Stimulated activated naive CD4-positive, alpha-beta T cell (primary cell): ENCODE data around the gene GREB1.

ENCODE experiments used
- DNase-seq, 6 experiments: peaks; one replicate each; lab custom pipeline; 2025; lab: John Stamatoyannopoulos, UW

GREB1 gene

DNA sequence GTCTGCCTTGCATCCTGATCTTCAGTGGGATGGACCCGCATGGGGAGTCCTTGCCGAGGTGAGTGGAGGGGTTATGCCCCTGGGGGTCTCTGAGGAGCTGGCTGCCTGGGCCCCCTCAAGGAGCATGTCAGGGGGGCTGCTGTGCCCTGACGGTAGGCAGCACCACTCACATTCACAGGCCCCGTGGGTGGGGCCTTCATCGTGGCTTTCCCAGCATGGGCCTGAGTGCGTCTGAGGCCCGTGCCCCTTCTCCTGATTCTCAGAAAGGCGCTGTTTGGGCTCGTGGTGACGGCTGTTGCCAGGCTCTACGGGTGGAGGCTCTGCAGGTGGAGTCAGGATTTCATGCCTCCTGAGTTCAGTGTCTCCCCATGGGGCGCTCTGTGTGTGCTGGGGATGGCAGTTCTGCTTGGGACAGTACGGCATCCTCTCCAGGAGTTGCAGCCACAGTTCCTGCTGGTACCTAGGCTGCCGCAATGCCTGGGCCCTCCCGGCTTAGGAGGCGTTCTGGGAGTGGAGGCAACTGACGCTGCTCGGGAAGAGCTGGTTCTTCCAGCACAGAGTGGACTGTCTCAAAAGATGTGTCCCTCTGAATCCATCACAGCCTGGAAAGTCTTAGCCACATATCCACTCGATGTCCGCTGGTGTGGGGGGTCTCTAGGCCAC is 78.8 kb downstream of the GREB1 start:
- DNase-seq = no peak

DNA sequence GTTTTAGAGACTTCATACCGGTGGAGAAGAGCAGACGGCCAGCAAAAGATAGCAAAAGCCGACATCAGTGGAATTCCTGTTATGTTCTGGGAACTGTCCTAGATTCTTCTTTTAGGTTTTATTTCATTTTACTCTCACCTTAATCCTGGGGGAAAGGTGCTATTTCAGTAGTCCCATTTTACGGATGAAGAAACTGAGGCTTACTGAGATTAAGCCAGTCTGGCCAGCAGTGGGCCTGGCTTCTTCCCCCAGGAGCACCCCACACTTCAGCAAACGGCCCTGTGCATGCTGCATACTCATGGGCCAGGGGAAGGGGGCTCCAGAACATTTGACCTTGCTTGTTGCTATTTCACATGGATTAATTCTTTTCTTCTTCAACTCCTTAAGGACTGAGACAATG is 79.5 kb downstream of the GREB1 start:
- DNase-seq = no peak

DNA sequence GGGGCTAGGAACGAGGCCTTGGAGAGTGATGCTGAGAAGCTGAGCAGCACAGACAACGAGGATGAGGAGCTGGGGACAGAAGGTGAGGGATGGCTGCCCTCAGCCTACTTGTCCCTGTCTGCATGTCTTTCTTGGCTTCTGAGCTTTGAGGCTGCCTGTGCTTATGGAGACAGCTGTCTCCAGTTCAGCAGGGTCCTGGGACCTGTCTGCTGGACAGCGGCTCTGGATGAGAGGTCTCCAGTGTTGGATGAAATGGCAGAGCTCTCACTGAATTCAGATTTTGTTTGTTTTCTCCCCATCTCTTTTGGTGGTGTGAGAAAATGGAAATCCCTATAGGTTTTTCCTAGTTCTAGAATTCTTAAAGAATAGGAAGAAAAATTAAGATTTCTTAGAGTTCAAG is 81.4 kb downstream of the GREB1 start:
- DNase-seq = no peak

DNA sequence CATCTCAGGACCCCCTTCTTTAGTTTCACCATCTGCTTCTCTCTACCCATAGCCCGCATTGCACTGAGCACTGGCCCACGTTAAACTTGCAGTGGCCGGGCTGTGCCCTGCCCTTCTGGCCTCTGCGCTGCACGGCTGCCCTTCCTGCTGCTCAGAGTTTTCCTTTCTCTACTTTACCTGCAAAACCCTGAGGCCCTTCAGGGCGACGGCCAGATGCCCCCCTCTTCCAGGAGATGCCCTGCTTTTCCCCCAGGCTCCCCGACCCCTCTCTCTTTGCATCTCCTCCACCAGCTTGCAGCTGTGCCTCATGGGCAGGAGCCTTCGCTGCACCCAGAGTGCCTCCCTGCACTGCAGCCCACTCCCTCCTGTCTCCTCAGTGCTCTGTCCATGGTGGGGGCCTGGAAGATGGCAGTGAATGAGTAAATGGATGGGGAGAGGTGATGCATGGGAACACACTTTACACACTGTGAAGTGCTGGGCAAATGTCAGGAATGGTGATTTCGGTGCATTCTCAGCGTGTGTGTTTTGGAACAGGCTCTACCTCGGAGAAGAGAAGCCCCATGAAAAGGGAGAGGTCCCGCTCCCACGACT is 82.3 kb downstream of the GREB1 start:
- no peak for DNase-seq

DNA sequence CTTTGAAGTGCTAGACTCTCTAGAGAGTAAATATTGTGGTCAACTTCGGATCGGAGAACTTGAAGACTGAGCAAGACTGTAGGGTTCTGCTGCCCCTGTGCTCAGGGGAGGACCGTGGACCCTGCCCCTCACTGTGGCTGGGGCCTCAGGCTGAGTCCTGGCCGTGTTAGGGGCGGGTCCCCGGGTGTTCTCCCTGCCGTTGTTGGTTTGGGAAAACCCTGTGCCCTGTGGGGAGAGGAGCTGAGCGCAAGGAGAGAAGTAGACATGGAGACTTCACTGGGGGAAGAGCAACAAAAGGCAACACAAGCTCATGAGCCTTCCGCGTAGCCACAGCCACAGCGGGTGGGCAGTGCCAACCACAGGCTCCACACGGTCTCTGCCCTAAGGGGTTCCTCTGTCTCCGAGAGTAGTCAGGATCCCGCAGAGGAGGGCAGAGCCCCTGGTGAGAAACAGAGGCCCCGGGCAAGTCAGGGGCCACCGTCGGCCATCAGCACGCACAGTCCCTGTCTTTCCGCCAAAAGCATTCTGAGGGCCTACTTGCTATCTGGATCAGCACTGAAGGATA is 83.1 kb downstream of the GREB1 start:
- no peak for DNase-seq

DNA sequence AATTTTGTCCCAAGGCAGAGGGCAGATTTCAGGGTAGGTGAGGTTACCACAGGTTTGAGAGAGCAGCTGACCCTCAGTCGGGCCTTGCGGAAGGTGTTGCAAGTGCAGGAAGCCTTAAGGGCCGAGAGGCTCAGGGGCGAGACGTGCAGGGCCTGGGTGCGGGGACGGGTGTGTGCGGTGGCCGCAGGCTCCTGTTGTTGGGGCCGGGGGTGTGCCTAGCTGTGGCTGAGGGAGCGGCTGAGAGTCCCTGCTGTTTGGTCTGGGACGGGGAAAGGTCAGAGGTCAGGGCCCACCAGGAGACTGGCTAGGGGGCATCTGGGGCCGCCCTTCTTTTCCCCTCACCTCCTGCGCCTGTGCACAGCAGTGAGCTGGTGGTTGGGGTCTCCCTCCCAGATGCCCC is 83.7 kb downstream of the GREB1 start:
- DNase-seq = no peak

DNA sequence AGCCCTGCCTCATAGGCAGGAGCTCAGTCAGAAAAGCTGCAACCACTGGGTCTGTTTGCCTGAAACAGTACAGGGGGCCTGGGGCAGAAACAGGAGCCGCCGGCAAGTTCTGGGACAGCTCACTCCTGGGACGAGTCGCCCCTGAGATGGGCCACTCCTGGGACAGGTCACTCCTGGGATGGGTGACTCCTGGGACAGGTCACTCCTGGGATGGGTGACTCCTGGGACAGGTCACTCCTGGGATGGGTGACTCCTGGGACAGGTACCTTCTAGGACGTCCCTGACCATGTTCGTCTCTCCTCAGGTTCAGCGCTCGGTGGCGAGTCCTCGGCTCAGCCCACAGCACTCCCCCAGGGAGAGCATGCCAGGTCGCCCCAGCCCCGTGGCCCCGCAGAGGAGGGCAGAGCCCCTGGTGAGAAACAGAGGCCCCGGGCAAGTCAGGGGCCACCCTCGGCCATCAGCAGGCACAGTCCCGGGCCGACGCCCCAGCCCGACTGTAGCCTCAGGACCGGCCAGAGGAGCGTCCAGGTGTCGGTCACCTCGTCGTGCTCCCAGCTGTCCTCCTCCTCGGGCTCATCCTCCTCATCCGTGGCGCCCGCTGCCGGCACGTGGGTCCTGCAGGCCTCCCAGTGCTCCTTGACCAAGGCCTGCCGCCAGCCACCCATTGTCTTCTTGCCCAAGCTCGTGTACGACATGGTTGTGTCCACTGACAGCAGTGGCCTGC is 84.3 kb downstream of the GREB1 start:
- DNase-seq = no peak

DNA sequence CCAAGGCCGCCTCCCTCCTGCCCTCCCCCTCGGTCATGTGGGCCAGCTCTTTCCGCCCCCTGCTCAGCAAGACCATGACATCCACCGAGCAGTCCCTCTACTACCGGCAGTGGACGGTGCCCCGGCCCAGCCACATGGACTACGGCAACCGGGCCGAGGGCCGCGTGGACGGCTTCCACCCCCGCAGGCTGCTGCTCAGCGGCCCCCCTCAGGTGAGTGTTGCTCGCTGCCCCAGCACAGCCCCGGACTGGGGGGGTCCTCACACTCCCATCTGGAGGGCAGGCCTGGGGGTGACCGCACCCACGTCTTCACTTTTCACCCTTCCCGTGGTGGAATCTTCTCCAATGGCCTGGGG is 84.8 kb downstream of the GREB1 start:
- DNase-seq = no peak

DNA sequence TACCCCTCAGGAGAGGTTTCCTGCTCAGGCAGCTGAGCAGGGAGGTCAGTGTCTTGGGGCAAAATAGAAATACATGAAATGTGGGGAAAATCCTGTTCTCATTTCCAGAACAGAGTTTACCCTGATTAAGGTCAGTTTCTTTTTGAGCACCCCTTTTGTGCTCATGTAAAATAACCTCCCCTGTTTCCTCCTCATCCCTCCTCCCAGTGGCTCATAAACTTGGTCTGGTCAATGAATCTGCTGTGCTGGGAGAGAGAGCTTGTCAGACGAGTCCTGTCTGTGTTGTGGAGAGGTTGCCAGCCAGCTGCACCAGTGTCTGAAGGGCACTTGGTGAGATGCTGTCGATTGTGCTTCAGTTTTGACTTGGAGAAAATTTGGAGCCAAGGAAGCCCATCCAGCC is 87.6 kb downstream of the GREB1 start:
- DNase-seq = no peak

DNA sequence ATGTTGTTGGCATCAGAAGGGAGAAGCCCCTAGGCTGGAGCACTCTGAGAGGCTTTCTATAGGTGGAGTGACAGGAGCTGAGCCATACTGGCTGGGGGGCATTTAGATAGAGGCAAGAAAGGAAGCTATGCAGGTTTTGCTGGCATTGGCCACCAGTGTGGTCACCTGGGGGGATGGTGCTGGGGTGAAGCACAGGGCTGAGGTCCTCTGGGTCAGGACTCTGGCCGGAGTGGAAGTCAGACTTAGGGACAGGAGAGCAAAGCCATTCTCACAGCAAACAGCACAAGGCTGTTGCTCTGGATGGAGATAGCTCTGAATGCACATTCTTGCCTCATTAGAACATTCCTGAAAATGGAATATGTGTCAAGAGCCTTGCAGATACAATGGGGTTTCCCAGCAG is 88.8 kb downstream of the GREB1 start:
- no peak for DNase-seq

DNA sequence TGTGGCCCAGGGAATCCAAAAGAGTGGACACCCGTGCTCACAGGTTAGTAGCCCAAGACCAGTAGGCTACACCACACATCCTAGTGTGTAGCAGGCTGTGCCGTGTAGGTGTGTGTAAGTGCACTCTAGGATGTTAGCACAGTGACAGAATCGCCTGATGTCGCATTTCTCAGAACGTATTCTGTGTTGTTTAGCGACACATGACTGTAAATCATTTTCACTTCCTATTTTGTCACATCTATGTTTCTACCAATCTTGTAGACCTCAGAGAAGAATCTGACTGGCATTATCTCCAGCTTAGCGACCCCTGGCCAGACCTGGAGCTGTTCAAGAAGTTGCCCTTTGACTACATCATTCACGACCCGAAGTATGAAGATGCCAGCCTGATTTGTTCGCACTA is 91.0 kb downstream of the GREB1 start:
- no peak for DNase-seq

DNA sequence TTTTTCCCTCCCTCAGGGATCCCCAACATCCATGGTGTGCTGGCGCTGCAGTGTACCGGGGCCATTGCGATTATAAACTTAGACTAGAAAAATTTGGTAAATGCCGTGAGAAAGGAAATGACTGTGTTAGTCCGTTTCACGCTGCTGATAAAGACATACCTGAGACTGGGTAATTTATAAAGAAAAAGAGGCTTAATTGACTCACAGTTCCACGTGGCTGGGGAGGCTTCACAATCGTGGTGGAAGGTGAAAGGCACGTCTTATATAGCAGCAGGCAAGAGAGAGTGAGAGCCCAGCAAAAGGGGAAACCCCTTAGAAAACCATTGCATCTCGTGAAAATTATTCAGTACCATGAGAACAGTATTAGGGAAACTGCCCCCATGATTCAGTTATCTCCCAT is 91.8 kb downstream of the GREB1 start:
- DNase-seq = no peak

DNA sequence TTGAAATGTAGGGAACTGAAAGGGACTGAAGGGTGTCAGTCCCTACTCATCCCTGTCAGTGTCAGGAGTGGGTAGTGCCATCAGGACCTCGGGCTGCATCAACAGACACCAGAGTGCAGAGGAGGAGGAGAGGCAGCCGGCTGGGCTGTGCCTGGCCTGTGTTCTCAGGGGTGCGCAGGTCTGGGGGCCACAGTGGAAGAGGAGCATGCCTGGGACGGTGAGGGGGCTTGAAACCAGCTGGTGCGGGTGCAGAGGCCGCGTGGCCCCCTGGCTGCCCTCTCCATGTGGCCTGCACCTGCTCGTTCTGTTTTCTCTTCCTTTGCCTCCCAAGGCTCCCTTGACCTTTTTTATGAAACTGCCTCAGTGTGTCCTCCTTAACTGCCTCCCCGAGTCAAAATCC is 94.8 kb downstream of the GREB1 start:
- DNase-seq = no peak

DNA sequence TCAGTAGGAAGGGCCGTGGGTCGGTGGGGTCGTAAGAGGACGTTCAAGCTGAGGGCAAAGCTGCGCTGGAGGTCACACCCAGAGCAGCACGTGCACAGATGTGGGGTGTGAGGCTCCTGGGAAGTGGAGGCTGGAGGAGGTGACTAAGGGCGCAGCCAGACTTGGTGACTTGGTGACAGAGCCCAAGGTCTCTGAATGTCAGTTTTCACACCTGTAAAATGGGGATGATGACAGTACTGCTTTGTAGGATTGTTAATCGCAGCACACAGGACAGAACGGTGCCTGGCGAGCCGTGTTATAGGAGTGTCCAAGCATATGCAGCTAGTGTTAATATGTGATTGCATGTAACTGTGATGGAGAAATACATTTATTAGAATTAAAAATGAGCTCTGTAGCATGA is 95.4 kb downstream of the GREB1 start:
- no peak for DNase-seq

DNA sequence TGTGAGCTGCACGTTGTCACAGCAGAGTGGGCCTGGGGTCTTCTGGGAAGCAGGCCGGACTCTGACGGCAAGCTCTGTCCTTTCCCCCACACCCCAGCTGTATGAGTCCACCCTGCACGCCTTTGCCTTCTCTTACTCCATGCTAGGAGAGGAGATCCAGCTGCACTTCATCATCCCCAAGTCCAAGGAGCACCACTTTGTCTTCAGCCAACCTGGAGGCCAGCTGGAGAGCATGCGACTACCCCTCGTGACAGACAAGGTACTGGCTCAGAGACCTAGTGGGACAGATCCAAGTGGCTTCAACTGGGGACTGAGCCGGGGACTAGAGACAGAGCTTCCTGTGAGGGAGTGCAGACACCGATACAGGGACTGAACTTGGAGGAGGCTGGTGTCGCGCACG is 96.0 kb downstream of the GREB1 start:
- DNase-seq = no peak

DNA sequence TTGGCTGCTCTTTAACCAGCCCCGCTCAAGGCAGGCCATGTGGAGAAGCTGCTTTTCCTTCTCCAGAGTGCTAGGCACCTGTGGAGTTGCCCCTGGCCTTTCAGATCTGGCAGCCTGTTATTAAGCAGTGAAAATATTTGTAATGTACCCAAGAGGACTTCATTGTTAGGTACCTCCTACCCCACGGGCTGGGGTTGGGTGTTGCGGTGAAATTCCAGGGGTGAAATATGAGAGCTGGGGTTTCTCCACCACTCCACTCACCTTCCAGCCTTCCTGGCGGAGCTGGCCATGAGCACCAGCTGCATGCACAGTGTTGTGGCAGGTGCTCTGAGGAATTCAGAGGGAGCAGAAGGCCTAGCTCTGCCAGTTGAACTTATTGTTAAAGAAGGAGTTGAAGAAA is 97.0 kb downstream of the GREB1 start:
- DNase-seq = no peak

DNA sequence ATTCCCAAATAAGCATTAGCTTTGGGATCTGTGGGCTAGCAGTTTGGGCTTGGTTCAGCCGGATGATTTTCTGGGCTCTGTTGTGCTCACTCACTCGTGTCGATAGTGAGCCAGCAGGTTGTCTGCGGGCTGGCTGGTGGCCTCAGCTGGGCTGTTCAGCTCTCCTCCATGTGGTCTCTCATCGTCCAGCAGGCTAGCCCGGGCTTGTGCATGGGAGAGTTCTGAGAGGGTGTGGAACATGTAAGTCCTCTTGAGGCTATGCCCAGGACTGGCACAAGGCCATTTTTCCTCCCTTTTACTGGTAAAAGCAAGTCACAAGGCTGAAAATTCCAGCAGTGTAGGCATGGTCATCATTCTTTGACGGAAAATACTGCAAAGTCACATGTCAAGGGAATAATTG is 97.6 kb downstream of the GREB1 start:
- DNase-seq = no peak

DNA sequence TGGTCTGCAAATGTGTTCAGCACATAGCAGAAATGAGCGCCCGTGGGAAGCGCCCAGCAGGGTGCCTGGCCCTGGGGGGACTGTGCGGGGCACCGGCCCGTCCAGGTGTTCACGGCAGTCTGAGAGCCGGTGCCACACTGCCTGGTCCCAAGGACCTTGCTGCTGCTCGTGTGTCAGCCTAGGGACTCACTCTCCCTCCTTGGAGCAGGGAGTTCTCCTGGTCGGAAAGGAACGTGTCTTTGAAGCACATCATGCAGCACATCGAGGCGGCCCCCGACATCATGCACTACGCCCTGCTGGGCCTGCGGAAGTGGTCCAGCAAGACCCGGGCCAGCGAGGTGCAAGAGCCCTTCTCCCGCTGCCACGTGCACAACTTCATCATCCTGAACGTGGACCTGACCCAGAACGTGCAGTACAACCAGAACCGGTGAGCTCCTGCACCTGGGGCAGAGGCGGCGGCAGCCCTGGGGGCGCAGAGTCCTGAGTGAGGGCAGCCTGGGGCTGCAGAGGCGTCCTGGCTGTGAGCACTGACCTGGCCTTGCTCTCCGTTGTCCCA is 100.2 kb downstream of the GREB1 start:
- DNase-seq = no peak

DNA sequence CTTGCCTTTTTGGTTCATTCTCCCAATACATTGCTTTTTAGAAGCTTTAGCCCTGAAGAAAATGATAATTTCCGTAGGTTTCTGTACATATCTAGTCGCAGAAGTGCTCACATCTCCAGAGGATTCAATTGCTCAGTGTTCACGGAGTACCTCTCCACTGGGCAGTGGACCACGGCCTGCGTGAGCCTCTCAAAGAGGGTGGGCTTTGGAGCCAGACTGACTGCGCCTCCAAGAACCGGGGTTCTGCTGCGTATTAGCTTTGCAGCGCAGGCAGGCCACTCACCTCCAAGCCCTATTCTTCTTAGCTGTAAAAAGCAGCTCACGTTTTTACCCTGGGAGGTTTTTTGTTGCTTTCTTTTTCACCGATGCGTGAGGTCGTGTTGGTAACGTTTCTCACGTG is 100.7 kb downstream of the GREB1 start:
- no peak for DNase-seq

DNA sequence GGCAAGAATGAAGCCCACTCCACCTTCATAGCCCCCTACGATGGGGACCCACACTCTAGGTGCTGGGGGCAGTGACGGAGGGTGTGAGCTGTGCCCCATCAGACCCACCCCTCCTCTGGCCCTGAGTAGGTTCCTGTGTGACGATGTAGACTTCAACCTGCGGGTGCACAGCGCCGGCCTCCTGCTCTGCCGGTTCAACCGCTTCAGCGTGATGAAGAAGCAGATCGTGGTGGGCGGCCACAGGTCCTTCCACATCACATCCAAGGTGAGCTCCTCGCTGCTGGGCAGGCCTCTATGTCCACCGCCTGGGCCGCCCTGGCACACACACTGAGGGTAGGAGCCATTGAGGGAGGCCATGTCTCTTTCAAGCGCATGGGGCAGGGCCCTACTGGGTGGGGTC is 101.3 kb downstream of the GREB1 start:
- no peak for DNase-seq

DNA sequence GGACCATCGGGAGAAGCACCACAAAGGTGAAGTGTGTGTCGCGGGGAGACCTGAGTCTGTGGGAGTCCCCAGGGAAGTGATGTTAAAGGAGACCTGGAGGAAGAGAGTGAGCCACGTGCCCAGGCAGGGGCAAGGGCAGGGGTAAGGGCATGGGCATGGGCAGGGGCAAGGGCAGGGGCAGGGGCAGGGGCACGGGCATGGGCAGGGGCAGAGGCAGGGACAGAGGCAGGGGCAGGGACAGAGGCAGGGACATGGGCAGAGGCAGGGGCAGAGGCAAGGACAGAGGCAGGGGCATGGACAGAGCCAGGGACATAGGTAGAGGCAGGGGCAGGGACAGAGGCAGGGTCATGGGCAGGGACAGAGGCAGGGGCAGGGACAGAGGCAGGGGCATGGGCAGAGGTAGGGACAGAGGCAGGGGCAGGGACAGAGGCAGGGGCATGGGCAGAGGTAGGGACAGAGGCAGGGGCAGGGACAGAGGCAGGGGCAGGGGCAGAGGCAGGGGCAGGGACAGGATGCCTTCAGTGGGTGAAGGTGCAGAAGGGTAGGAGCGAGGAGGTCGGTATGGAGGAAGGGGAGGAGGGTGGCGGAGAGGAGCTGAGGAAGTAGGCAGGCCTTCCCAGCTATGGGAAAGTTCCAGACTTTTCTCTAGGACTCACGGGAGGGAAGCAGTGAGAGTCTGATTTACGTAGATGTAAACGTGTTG is 102.9 kb downstream of the GREB1 start:
- no peak for DNase-seq

DNA sequence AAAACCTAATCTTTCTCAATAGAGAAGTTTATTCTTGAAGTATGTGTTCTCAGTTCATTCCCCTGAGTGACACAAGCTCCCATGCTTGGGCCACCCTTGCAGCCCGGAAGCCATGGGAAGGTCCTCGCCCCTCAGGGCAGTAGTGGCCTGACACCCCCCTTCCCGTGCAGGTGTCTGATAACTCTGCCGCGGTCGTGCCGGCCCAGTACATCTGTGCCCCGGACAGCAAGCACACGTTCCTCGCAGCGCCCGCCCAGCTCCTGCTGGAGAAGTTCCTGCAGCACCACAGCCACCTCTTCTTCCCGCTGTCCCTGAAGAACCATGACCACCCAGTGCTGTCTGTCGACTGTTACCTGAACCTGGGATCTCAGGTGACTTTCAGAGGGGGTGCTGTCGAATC is 103.7 kb downstream of the GREB1 start:
- DNase-seq = no peak

DNA sequence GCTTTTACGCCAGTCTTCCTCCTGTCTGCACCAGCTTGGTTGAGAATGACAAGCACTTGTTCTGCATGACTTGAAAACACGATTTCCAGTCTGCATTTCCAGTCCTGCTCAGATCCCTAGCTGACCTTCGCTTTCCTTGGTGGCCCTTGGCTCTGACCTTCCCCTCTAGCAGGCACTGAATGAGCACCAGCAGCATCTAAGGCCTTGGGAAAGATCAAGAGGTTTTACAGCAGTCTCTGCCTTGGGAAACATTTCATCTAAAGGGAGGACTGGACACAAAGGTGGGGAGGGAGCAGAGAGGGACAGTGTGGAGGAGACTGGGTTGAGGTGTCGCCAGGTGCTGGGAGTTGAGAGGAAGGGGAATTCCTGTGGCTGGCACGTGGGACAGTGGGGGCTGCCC is 105.7 kb downstream of the GREB1 start:
- no peak for DNase-seq
